ENCODE data around the gene CDK15.

Gene CDK15

DNA sequence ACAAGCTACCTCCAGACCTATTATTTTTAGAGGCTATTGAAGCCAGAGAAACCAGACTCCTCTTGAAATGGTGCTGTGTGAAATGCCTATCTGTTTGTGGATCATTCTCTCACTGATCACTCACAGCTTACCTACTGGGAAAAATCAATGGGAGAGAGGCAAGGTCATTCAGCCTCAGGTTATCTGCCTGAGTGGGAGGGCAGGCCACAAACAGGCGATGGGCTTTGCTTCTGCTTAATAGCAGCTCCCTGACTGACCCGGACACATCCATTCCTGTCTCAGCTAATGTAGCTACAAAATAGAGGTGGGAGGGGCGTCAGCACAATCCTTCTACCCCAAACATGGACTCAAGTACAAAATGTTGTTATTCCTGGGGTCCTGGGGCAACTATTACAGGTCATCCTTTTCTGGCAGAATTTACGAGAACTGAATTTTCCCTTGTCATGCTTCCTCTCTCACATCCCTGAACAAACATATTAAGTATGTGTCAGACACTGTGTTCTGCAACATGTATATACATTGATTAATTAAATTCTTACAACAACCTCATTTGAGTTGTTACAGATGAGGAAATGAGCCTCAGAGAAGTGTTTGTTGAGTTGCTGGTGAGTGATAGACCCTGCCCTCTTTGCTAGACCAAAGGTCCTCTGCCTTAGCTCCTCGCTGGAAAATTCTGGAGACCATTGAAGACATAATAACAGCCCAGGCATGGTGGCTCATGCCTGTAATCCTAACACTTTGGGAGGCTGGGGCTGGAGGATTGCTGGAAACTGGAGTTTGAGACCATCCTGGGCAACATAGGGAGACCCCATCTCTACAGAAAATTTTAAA is 60.5 kb downstream of the CDK15 start:
- no peak for DNase-seq (ENCODE audit: low spot score)

DNA sequence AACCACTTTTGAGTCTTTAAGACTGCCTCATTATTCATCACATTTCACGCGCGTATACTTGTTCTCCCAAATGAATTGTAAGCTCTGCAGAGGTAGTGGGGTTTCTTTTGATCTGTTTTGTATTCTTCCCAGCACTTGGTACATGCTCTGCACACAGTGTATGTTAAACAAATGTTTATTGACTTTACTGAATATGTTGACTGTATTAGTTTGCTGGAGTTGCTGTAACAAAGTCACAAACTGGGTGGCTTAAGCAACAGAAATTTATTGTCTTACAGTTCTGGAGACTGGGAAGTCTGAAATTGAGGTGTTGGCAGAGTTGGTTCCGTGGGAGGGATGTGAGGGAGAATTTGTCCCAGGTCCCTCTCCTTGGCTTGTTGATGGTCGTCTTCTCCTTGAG is 65.1 kb downstream of the CDK15 start:
- DNase-seq (ENCODE audit: low spot score): no peak

DNA sequence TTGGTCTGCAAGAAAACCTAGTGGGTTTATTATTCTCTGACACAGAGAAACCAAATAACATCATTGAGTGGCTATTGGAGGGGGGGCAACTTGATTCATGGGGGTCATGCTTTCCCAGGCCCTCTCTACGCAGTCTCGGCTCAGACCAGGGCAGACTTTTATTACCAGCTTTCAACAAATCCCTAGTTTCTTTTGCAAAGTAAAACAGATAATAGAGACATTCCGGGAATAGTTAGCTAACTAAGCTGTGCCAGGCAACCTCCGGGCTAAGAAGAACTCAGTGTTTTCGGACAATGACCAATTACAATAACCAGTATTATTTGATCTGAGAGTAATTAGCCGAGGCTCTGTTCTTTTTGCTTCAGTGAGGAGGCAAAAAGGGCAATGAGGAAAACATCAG is 66.3 kb downstream of the CDK15 start:
- DNase-seq (ENCODE audit: low spot score): no peak

DNA sequence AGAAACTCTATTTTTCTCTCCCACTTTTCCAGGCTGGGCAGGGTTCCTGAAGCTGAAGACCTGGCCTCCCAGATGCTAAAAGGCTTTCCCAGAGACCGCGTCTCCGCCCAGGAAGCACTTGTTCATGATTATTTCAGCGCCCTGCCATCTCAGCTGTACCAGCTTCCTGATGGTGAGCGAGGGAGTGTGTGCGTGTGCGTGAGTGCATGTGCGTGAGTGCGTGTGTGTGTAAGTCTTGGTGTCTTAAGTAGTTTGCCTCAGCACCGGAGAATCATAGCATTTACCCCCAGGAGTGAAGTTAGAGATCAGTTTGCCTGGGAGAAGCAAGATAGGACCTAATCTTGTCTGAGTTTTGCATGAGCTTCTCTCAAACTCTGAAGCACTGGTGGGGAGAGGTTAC is 73.7 kb downstream of the CDK15 start:
- no peak for DNase-seq (ENCODE audit: low spot score)

DNA sequence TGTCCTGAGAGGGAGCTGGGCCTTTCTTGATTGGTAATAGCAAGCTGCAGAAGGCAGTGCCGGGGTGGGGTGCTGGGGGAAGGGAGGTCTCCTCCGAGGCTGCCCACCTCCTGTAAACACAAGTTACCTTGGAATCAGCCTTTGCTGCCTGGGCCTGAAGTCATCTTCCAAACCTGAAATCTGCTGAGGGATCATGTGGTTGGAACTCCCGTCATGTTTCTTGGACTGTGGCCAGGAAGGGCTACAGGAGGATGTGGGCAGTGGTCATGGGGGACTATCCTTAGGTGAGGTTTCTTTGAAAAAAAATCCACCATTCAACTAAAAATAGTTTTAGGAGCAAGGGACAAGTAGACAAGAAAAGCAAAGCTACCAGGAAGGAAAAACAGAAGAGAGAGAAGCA is 74.2 kb downstream of the CDK15 start:
- no peak for DNase-seq (ENCODE audit: low spot score)

DNA sequence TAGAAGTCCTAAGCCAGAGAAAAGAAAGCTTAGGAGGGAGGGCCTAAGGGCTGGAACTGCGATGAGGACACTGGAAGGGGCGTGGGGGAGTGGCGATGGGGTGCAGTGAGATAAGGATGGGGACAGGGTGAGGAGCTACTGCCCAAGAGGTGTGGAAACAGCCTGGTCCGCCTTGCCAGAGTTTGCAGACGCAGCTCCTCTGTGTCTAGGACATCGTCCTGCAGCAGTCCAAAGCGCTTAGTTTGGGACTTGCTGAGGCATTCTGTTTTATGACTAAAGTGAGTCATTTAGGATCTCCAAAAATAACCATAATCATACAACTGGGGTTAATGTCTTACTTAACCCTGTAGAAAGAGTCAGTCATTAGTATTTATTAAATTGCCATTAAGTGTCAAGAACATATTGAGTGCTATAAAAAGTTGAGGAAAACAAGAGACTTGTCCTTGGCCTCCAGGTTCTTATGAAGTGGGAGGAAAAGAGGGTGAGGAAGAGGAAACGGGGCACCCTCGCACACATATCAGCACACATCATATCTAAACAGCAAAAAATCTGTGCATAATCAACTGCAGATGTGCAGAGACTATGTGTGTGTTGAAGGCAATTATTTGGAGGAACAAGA is 74.8 kb downstream of the CDK15 start:
- DNase-seq (ENCODE audit: low spot score): no peak

DNA sequence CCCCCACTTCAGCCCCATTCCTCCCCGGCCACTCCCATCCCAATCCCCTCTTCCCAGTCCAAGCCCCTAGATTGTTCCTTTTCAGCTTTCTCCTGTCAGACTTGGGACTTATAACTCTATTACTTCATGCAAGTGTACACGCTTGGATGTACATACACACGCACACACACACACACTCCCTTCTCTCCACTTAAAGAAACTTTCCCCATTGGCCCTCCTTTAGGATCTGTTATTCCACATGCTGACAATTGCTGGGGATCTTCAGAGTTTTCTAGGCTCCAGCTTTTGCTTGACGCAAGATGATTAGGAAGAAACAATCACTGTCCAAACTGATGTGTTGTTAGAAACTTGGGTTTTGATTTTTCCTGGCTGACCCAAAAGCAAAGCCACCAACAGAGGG is 75.4 kb downstream of the CDK15 start:
- DNase-seq (ENCODE audit: low spot score): no peak

DNA sequence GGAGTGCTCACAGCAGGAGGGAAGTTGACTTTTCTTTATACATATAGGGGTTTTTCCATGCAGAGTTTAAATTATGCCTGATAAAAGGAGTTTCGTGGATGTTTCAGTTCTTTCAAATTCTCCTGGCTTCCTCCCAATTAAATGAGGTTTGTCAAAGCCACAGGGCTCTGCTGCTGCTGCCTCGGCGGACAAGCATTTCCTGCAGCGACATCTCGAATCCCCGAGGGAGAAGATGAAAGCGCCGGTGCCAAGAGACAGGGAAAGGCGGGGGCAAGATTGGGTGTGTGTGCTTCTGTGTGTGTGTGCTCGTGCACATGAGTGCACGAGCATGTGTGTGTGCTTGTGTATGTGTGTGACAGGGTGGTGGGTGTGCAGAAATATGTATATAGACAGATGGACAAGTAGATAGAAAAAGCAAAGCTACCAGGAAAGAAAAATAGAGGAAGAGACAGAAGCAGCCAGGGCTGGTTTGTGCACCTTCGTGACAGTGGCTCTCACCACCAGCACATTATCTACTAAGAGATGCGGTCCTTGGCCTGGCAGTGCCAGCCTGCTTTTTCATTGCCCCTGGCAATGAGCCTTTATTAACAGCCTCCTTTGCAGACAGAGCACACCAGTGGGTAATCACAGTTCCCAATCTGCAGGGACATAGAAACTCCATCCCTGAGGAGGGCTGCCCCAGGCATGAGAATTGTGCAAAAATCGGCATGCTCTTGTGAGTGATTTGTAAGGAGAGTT is 76.2 kb downstream of the CDK15 start:
- peak; percentile 36 for DNase-seq (ENCODE audit: low spot score)

DNA sequence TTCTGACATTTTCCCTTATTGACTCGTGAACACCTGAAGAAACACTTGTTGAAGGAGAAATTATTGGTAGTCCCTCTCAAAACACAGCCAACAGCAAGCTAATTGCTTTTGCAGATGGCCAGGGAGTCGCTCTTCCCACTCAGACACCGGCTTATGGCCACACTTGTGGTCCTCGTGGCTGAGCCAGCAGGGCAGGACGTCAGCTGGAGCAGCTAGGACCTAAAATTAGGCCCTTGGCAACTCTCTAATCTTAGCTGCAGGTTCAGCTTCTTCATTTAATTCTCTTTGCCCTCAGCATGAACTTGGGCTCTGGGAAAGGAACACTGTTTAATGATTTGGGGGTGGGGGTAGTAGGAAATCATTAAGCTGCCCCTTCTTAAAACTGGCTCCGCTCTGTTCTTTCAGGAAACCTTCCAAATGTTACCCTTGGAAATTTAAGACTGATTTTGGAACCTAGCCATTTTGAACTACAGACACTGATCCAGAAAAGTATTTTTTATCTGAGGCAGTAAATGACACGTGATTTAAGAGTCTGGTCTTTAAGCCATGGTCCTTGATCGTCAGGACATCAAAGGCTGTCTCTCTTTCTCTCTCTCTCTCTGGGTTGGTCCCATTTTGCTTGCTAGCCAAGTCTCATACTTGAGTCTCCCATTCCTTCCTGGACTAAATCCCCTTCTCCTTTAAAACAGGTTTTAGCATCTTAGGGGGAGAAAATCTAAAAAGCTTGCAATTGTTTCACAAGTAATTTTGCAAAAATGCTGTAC is 77.5 kb downstream of the CDK15 start:
- DNase-seq (ENCODE audit: low spot score): no peak

DNA sequence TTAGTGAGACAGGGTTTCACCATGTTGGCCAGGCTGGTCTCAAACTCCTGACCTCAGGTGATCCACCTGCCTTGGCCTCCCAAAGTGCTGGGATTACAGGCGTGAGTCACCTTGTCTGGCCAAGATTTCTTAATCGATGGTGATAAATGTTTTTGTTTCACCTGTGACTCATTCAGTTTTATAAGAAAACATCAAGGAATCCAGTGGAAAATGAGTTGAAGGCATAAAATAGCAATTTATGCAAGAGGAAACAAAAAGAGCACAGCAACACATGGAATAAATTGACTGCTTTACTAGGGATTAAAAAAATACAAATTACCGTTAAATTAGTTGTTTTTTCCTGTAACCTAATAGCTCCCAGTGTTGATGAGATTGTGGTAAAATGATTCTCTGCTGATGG is 80.2 kb downstream of the CDK15 start:
- DNase-seq (ENCODE audit: low spot score): no peak

DNA sequence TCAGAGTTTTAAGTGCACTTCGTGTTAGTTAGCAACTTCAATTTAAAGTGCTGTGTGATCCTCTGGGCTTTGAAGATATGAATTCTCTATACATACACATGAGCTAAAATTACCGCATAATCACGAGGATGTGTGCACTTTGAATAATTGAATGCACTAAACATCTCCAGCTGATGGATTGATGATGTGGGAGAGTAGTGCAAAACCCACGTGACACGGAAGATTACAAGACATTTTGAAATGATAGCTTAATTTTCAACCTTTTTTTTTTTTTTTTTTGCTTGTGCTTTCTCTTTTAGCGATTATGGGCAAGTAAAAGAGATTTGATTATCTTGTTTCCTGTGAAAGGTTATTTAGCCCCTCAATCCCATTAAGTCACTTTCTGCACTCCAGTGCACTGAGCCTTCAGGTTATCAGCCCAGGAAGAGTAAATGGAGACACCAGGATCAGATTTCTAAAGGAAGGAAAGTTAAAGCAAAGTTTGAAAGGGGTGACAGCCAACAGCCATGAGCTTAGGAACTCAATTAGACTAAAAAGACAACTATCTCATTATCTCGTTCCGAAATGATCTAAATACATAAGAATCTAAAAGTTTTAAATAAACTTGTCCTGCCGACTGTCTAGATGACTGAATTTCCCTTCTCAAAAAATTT is 81.6 kb downstream of the CDK15 start:
- DNase-seq (ENCODE audit: low spot score): no peak

DNA sequence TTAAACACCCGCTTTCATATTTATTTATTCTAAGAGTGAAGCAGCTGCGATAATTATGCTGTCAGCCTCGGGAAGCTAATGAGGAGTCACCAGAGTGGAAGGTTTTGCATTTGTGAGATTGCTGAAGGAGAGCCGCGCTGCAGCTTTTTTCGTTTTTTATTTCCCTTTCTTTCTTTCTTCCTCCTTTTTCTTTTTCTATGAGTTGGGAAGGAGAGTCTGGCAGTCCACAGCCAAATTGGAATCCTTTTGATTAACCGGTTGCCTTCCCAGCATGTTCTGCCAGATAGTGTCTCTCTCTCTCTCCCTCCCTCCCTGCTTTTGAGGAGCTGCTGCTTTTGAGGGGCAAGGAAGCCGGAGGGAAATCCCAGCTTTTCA is 82.1 kb downstream of the CDK15 start:
- DNase-seq (ENCODE audit: low spot score): no peak

DNA sequence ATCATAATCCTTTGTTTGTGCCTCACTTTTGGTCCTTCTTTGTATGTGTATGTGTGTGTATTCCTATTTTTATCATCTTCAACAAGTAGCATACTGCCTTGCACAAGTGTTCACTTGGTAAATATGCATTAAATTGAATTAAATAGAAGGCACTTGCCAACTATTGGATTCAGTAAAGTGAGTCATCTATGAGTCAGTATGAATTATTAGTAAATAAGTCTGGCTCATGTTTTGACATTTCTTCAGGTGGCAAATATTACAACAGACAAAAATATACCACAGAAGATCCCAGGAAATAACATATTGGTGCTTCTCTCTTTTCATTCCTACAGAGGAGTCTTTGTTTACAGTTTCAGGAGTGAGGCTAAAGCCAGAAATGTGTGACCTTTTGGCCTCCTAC is 84.1 kb downstream of the CDK15 start:
- DNase-seq (ENCODE audit: low spot score): peak; percentile 26

DNA sequence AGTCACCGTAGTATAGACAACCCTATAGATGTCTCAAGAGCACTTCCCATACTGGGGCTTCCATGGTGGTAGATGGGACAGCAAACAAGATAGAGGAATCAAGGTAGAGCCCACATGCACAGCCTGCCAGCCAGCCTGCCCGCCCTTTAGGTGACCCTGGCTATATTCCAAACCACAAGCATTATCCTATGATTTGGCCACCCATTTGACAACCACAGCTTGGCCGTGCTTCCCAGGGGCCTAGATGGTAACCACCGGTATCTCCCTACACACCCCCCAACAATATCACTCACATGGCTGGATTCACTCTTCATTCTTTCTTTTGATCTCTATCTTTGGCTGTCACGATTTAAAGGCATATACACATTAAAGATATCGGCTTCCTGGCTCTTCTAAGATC is 85.3 kb downstream of the CDK15 start:
- DNase-seq (ENCODE audit: low spot score): no peak

DNA sequence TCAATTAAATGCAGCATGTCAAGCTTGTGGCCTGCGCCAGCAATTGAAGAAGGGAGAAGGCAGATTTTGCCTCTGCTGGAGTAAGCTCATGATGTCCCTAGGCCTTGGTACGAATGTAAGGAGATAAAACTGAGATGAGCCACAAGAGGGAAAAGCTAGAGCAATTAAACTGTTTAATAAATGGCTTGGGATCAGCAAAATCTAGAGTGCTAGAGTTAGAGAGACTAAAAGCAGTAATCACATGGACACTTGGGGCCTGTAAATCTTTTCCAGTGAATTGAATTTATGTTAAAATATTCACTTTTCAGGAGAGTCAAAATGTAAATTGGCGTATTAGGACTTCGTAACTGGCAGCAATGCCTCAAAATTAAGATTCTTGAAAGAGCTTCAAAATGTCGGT is 86.2 kb downstream of the CDK15 start:
- DNase-seq (ENCODE audit: low spot score): no peak

DNA sequence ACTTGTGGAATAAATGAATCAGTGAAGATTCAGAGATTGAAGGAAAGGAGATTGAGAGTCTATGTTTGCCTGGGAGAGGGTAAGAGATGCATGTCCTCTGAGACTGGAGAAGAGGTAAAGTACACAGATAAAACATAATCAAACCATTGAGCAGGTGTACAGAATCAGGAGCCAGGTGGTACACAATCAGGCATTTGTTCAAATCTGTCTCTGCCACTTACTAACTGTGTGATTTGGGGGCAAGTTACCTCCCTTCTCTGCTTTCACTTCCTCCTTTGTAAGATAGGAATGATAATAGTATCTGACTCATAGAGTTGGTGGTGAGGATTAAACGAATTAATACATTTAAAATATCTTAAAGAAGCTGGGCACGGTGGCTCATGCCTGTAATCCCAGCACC is 94.0 kb downstream of the CDK15 start:
- DNase-seq (ENCODE audit: low spot score): no peak

DNA sequence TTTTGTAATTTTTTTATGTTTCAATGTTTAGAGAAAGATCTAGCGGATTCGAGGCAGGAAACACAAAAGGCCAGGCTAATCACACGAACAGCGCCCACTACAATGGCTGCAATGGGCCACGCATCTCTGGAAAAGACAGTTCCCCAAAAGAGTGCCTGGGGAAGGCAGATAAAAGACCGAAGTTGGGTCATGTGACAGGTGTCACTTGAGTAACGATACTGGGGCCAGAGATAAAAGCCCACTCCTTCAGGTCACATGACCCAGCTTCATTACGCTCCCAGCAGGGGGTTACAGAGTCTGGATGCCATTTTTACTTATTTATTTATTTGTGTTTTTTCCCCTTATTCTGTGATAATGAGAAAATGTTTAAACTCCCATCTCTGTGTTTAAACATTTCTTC is 95.4 kb downstream of the CDK15 start:
- no peak for DNase-seq (ENCODE audit: low spot score)

DNA sequence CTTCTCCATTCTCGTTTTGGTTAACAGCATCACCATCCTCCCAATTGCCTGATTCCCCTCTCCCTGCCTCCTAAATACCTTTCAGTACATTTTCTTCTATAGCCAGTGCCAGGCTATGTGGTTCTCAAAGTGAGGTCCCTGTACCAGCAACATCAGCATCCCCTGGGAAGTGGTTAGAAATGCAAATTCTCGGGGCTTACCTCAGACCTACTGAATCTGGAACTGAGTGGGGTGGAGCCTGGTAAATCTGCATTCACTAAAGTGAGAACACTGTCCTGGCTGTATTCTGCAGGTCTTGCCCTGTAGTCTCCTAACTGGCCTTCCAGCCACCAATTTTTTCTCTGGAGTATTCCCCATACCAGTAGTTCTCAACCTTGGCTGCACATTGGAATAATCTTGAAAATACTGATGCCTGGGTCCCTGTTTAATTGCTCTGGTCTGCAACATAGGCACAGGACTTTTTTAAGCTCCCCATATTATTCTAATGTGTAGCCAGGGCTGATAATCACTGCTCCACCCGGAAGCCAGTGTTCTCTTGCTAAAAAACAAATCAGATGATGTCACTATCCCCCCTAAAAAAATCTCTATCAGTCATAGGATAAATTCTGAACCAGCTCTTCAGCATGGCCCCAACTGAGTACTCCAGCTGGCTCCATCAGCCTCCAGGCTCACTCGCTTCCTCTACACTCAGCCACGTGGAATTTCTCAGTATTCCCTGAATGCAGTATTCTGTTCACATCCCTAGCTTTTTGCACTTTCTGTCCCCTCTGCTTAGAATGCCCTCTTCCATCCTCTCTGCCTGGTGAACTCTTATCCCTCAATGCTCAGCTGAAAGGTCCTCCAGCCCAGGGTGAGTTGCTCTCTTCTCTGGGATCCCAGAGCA is 98.4 kb downstream of the CDK15 start:
- DNase-seq (ENCODE audit: low spot score): no peak

DNA sequence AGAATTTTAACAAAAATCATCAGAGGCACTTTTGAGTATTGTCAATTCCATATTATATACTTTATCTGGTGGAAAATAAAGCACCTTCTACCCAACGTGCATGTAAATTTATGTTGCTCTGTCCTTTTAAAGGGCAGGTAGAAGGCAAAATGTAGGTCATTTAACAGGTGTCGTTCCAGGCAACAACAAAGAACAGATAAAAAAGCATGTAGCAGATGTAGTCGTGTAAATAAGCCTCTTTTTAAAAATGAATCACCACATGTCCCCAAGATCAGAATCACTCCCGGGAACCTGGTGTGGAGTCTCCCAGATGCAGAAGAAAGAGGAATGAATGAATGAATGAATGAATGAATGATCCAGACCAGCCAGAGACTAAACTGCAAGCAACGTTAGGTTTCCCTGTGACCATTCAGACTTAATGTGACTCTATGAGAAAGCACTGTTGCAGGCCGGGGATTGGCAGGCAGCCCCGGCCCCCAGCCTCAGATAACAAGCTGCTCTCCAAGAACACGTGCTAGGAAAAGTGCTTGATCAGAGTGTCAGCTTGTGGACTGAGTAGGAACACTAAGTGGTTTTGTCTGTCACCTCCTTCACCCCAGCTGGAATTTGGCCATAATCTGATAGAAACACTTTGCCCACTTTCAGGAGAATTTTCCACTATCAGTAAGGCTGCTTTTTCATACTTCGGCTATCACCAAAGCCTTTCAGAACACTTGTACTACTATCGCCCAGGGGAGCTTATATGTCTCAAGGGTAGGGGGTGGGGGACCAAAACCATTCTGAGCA is 100.6 kb downstream of the CDK15 start:
- no peak for DNase-seq (ENCODE audit: low spot score)

DNA sequence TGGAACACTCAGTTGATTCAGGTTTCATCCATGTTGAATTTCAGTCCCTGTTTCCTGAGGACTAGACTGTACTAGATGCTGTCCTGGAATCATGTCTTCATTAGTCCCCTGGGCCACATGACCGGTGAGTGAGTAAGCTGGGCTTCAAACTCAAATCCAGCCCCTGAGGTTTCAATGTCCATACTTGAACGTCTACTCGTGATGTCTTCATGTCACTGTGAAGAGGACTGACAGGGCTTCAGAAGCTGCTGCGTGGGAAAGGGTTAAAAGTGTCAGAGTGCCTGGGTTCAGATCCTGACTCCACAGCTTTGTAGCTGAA is 101.2 kb downstream of the CDK15 start:
- no peak for DNase-seq (ENCODE audit: low spot score)

Data from kidney capillary endothelial cell (primary cell).